22Rv1 (cell line): ENCODE measurements around the gene RAP1A.

Source experiments
- CTCF ChIP-seq: fragments of 450-650 bp; IDR thresholded peaks from 2 replicates; pipeline ENCODE4 v1.5.1; 2017; ENCODE audit warnings: mild to moderate bottlenecking
- ZFX ChIP-seq: fragments of 450-650 bp; IDR thresholded peaks from 2 replicates; pipeline ENCODE4 v1.6.1; 2017; ENCODE audit warnings: antibody characterized with exemption, borderline replicate concordance

- TF ChIP-seq CTCF (no peak), ZFX (no peak)
Measured at GRCh38 chr1:111629190-111629954, 9.8 kb downstream of the RAP1A start.
